ENCODE measurements around the gene VIPR2.

The VIPR2 gene

GRCh38 chr7:159108491-159108890 is 36.2 kb downstream of the VIPR2 start:
- ATAC-seq = peak; percentile 44; the same call in 1 of the 3 replicates
- TF ChIP-seq TCF4 (CRISPR knock-in tag; IDR thresholded peaks at IDR 0.05; ENCODE audit: borderline replicate concordance) (peak; percentile 60; the same call in 1 of the 2 replicates), ISL1 (CRISPR knock-in tag; IDR thresholded peaks at IDR 0.05) (no peak)

GRCh38 chr7:159107161-159107892 is 37.3 kb downstream of the VIPR2 start:
- TF ChIP-seq ZNF565 (CRISPR knock-in tag; conservative IDR thresholded peaks at IDR 0.05; ENCODE audit: low read depth) (no peak), BACH2 (CRISPR knock-in tag; IDR thresholded peaks at IDR 0.05; ENCODE audit: borderline replicate concordance) (no peak), ZNF8 (CRISPR knock-in tag; IDR thresholded peaks at IDR 0.05) (no peak), SNAI2 (CRISPR knock-in tag; IDR thresholded peaks at IDR 0.05) (no peak), POU6F1 (CRISPR knock-in tag; IDR thresholded peaks at IDR 0.05; ENCODE audit: borderline replicate concordance, low read depth) (no peak), ZC3H10 (CRISPR knock-in tag; IDR thresholded peaks at IDR 0.05) (no peak), CSRNP3 (CRISPR knock-in tag; IDR thresholded peaks at IDR 0.05) (no peak), ZFP30 (CRISPR knock-in tag; IDR thresholded peaks at IDR 0.05) (no peak), PATZ1 (CRISPR knock-in tag; IDR thresholded peaks at IDR 0.05; ENCODE audit: borderline replicate concordance) (no peak), PPARA (CRISPR knock-in tag; IDR thresholded peaks at IDR 0.05; ENCODE audit: borderline replicate concordance) (no peak), GLIS3 (CRISPR knock-in tag; IDR thresholded peaks at IDR 0.05) (no peak), ESRRG (CRISPR knock-in tag; IDR thresholded peaks at IDR 0.05) (no peak), OSR1 (CRISPR knock-in tag; IDR thresholded peaks at IDR 0.05) (no peak), CSDC2 (CRISPR knock-in tag; IDR thresholded peaks at IDR 0.05) (no peak)
- ATAC-seq = no peak

- ATAC-seq = no peak
- TF ChIP-seq SNAI2 (CRISPR knock-in tag; IDR thresholded peaks at IDR 0.05) (no peak), ZNF8 (CRISPR knock-in tag; IDR thresholded peaks at IDR 0.05) (no peak)
Measured at GRCh38 chr7:159105832-159106811, 38.5 kb downstream of the VIPR2 start.

- TF ChIP-seq ARNTL (CRISPR knock-in tag; IDR thresholded peaks at IDR 0.05; ENCODE audit: borderline replicate concordance, low read depth) = no peak
- TF ChIP-seq PPARA (CRISPR knock-in tag; IDR thresholded peaks at IDR 0.05; ENCODE audit: borderline replicate concordance) = no peak
- TF ChIP-seq ZC3H10 (CRISPR knock-in tag; IDR thresholded peaks at IDR 0.05) = no peak
- TF ChIP-seq PATZ1 (CRISPR knock-in tag; IDR thresholded peaks at IDR 0.05; ENCODE audit: borderline replicate concordance) = no peak
- TF ChIP-seq CSRNP3 (CRISPR knock-in tag; IDR thresholded peaks at IDR 0.05) = no peak
- no peak for ATAC-seq
Measured at GRCh38 chr7:159105066-159105780, 39.4 kb downstream of the VIPR2 start.
